ENCODE data around the gene FLVCR2. TPM values are rescaled to one million over a fixed set of nuclear protein-coding genes. Genes with fewer than 3 reads are reported as not detected.

FLVCR2 gene
- total RNA-seq, 1 donor from 2014 or later, result 42.4 TPM

DNA sequence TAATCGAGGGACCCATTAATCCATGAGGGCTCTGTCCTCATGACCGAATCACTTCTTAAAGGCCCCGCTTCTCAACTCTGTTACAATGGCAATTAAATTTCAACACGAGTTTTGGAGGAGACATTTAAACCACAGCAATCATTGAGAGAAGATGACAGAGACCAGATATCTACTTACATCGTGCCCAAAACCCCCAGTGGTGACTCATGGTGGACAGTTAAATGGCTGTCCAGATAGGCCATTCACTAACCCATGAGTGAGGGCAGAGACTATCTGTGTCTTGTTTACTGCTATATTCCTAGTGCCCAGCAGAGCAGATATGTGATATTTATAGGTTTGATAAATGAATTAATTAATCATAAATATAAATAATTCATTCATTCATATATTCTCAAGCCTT lies 20.0 kb upstream of the FLVCR2 start:
- TF ChIP-seq, protein P1, sequence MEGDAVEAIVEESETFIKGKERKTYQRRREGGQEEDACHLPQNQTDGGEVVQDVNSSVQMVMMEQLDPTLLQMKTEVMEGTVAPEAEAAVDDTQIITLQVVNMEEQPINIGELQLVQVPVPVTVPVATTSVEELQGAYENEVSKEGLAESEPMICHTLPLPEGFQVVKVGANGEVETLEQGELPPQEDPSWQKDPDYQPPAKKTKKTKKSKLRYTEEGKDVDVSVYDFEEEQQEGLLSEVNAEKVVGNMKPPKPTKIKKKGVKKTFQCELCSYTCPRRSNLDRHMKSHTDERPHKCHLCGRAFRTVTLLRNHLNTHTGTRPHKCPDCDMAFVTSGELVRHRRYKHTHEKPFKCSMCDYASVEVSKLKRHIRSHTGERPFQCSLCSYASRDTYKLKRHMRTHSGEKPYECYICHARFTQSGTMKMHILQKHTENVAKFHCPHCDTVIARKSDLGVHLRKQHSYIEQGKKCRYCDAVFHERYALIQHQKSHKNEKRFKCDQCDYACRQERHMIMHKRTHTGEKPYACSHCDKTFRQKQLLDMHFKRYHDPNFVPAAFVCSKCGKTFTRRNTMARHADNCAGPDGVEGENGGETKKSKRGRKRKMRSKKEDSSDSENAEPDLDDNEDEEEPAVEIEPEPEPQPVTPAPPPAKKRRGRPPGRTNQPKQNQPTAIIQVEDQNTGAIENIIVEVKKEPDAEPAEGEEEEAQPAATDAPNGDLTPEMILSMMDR (IDR thresholded peaks at IDR 0.05), result no peak
- Histone ChIP-seq H3K4me1 (peaks cover 16% of the 10 kb centered on the region), H3K27me3 (ENCODE audit: low read depth) (no peaks in the 10 kb centered on the region), H3K27ac (no peak overlapping the region), H3K36me3 (no peaks in the 10 kb centered on the region), H3K9me3 (no peaks in the 10 kb centered on the region), H3K4me3 (no peak overlapping the region)
- DNase-seq (no peak), ATAC-seq (no peak)
- intact Hi-C loops (cut with DNase I), result no loop called here

DNA sequence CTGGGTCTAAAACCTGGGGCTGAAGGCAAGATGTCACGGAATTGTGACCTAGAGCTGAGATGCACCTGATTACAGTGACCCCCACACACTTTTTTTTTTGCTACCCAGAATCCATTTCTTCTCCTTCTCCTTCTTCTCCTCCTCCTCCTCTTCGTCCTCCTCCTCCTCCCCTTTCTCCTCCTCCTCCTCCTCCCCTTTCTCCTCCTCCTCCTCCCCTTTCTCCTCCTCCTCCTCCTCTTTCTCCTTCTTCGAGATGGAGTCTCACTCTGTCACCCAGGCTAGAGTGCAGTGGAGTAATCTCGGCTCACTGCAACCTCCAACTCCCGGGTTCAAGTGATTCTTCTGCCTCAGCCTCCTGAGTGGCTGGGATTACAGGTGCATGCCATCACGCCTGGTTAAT lies 19.4 kb upstream of the FLVCR2 start:
- no peaks in the 10 kb centered on the region for H3K27me3 ChIP-seq (ENCODE audit: low read depth)
- DNase-seq (no peak), ATAC-seq (no peak)
- H3K4me3 ChIP-seq, result no peak overlapping the region
- peaks cover 16% of the 10 kb centered on the region for H3K4me1 ChIP-seq
- intact Hi-C loops (cut with DNase I), result no loop called here
- no peaks in the 10 kb centered on the region for H3K9me3 ChIP-seq
- no peak overlapping the region for H3K27ac ChIP-seq
- TF ChIP-seq, protein P1 (IDR thresholded peaks at IDR 0.05), result no peak
- no peaks in the 10 kb centered on the region for H3K36me3 ChIP-seq

DNA sequence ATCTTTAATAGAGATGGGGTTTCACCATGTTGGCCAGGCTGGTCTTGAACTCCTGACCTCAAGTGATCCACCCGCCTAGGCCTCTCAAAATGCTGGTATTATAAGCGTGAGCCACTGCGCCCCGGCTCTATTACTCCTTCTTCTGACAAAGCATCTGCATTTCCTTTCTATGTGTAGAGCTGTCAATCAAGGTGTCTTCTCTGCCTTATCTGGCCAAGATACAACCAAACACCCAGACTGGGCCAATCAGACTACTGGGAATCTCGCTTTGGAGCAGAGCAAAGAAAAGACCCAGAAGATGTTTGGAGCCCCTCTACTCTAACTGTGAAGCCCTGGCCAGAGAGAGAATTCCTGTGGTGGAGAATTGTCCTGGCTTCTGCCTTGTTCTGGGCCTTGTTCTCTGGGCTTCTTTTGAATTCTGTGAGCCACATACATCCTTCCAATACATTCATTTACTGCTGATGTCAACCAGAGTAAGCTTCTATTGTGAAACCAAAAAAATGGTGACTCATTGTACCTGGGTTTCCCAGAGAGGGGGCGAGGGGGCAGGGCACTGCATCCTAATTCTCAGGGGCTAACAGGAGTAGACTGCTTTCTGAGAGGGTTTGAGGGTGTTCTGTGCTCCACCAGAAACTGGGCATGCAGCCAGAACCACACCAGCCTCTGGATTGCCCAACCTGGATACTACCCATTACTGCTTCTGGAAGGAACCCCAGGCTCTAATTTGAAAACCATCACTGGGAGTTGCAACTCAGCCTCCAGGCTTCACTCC lies 18.8 kb upstream of the FLVCR2 start:
- peak; percentile 73 for DNase-seq
- TF ChIP-seq, protein P1 (IDR thresholded peaks at IDR 0.05), result no peak
- no peak overlapping the region for H3K27ac ChIP-seq

DNA sequence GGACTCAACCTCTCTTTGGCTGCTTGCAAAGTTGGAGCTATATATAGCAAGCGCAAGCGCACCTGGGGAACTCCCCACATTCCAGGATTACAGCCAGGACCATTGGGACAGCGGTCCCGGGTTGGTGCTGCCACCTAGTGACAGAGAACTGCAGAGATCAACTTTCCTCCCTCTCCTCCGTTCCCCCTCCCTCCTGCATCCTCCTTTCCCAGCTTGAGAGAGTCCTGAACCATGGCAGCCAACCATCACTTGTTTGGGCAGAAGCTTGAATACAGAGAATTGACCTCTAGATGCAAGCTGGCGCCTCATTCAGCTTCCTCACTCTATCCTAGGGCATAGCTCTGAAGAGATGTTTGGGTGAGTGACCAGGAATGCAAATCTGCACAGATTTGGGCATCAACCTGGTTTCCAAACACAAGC lies 17.4 kb upstream of the FLVCR2 start:
- TF ChIP-seq, protein P1 (IDR thresholded peaks at IDR 0.05), result peak; percentile 83
- H3K27me3 ChIP-seq (ENCODE audit: low read depth), result no peaks in the 10 kb centered on the region
- intact Hi-C loops (cut with DNase I), result no loop called here
- no peak overlapping the region for H3K4me3 ChIP-seq
- DNase-seq (peak; percentile 86), ATAC-seq (peak; percentile 95)
- peaks cover 16% of the 10 kb centered on the region for H3K4me1 ChIP-seq
- H3K27ac ChIP-seq, result no peak overlapping the region
- no peaks in the 10 kb centered on the region for H3K9me3 ChIP-seq
- no peaks in the 10 kb centered on the region for H3K36me3 ChIP-seq

More for the DNA sequence above, 18.8 kb upstream of the FLVCR2 start:
- Histone ChIP-seq H3K4me1 (peaks cover 16% of the 10 kb centered on the region), H3K36me3 (no peaks in the 10 kb centered on the region), H3K27me3 (ENCODE audit: low read depth) (no peaks in the 10 kb centered on the region), H3K4me3 (no peak overlapping the region), H3K9me3 (no peaks in the 10 kb centered on the region)
- ATAC-seq, result peak; percentile 75 to 77
- intact Hi-C loops (cut with DNase I), result no loop called here

DNA sequence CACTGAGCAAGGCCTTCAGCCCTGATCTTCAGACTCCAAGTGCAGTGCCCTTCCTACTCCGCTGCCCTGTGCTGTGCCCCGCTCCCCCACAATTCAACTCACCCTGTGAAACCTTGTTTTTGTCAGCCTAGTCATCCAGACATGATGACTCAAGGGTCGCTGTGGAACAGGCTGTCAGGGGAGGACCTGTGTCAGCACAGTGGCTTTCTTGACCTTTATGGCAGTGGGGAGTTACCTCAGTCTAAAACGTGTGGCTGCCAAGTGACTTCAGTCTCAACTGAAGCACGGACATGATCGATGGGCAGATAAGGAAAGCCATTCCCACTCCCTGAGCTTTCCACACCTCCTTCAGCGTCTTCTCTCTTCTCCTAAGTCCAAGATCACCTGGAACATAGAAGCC lies 16.3 kb upstream of the FLVCR2 start:
- TF ChIP-seq, protein P1 (IDR thresholded peaks at IDR 0.05), result no peak
- no peaks in the 10 kb centered on the region for H3K36me3 ChIP-seq
- no peak overlapping the region for H3K4me3 ChIP-seq
- intact Hi-C loops (cut with DNase I), result no loop called here
- peaks cover 16% of the 10 kb centered on the region for H3K4me1 ChIP-seq
- H3K27ac ChIP-seq, result no peak overlapping the region
- no peaks in the 10 kb centered on the region for H3K27me3 ChIP-seq (ENCODE audit: low read depth)
- no peak for ATAC-seq
- no peaks in the 10 kb centered on the region for H3K9me3 ChIP-seq
- no peak for DNase-seq

Measured in lower lobe of right lung (tissue), 2 donors.